Suprapubic skin (tissue), 4 donors: ENCODE results near the gene DNAJC11.

Experiments
- CTCF ChIP-seq, 2 donors: fragments of 200-600 bp in 1 of 2; fragments of 450-650 bp in 1 of 2; sonication (generic) in 1 of 2; IDR thresholded peaks; one replicate each; pipeline ENCODE4 v1.5.1; 2016 to 2019; ENCODE audit warnings: antibody characterized with exemption in 2 of 2, mild to moderate bottlenecking in 1 of 2, moderate library complexity in 1 of 2
- EP300 ChIP-seq: sonication (generic); formaldehyde crosslinking; IDR thresholded peaks from one replicate; pipeline ENCODE4 v1.6.1; 2017; ENCODE audit warnings: antibody characterized with exemption
- POLR2A ChIP-seq, 2 donors: fragments of 450-650 bp; IDR thresholded peaks; one replicate each; pipeline ENCODE4 v1.6.1; 2017; ENCODE audit warnings: antibody characterized with exemption in 2 of 2, mild to moderate bottlenecking in 2 of 2, moderate library complexity in 2 of 2
- POLR2AphosphoS5 ChIP-seq, 3 donors: sonication (generic); formaldehyde crosslinking; IDR thresholded peaks; one replicate each; pipeline ENCODE4 v1.6.1; 2017; ENCODE audit warnings: antibody characterized with exemption in 3 of 3

DNA sequence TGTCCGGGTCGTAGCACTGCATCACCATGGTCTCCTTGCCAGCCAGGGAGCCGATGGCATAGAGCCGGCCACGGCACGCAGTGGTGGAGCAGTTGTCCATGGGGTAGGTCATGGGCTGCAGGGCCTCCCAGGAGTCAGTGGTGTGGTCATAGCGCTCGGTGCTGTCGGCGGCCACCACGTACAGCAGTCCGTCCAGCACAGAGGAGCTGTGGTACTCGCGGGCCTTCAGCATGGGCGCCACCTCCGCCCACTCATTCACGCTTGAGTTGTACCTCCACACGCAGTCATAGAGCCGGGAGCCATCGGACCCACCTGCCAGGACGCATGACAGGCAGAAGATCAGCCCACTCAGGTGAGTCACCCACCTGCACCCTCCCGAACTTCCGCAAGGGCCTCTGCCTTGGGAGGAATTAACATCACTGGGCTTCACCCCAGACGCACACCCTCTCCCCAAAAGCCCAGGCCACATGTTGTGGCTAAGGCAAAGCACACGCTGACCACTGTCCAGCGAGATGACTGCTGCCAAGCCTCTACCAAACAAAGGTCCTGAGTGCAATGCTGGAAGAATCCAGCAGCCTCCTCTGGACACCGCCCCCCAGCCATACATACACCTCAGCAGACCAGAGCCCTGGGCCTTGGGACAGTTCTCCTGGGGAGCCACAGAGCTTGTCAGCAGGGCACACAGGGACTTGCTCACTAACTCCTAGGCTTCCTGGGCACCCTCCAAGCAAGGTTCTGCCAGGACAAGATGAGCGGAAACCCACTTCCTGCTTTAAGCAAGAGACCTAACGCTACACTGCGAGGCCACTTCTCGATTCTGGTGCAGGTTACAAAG is 102.3 kb downstream of the DNAJC11 start:
- TF ChIP-seq CTCF (IDR thresholded peaks at IDR 0.05) (peak in 1 of 2 donors; percentile 13), POLR2AphosphoS5 (IDR thresholded peaks at IDR 0.05) (no peak), POLR2A (IDR thresholded peaks at IDR 0.05) (no peak), EP300 (no peak)
